Stimulated activated CD8-positive, alpha-beta memory T cell treated with anti-CD3 and anti-CD28 coated beads, Interleukin-7, amount 100 ng/mL, for 4 hours (primary cell): ENCODE results near the gene STK11IP.
"Not testable (repeated sequence)": the region's sequence is repeated elsewhere in the genome, so short reads cannot be mapped to it uniquely, and the experiment has no call there.

ENCODE experiments used
- DNase-seq, 2 donors: peaks; one replicate each; pipeline ENCODE4 v3.0.0-alpha.2; 2020; ENCODE audit warnings: low read depth in 2 of 2

Gene STK11IP

GRCh38 chr2:219650426-219651248 lies 53.0 kb downstream of the STK11IP start:
- DNase-seq = no peak

GRCh38 chr2:219651656-219652055 lies 54.0 kb downstream of the STK11IP start:
- DNase-seq = not testable (repeated sequence)

- DNase-seq = no peak
These were observed 58.9 kb downstream of the STK11IP start for GRCh38 chr2:219656526-219656925.

DNA sequence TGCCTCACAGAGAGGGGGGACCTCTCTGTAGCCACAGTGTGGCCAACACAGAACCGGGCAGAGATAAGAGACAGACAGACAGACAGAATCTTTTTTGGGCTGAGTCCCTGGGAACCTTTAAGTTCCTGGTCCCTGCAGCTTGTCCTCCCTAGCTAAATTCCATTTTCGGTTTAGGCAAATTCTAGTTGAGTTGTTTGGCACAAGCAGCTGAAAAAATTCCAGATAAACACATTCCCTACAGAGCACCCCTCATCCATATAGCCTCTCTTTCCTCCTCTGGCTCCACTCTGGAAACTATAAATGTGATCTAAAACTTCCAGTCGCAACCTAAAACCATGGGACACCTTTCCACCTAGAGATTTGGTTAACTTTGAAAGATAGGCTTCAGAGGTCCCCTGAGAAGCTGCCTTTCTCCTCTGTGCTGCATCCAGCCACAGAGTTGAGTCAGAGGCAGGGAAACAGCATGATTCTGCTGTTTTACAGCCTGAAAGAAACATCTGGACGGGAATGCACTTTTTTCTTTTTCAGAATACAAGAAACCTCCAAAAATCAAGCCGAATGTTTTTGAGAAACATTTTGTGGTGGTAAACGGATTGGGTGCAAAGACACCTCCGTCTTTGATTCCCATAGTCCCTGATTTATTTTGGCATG lies 60.7 kb downstream of the STK11IP start:
- DNase-seq = no peak

DNA sequence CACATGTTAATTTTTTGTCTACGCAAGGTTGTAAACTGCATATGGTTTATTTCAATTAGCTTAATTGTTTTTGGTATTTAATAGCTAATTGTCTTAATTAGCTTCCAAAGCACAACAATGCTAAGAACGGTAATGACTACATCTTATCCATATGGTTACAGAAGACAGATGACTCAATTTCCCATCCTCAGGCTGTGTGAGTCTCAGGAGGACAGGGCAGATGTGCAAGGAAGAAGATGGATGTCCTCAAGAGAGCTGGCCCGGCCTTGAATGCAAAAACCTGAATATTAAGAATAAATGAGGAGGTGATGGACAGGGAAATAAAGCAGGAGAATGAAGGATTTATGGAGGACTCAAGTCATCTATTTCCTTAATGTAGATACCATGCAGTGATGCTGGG lies 61.2 kb downstream of the STK11IP start:
- DNase-seq = no peak

- no peak for DNase-seq
These were observed 63.7 kb downstream of the STK11IP start for GRCh38 chr2:219661197-219661954.

GRCh38 chr2:219661955-219662395 lies 64.3 kb downstream of the STK11IP start:
- no peak for DNase-seq

GRCh38 chr2:219662566-219662965 lies 64.9 kb downstream of the STK11IP start:
- no peak for DNase-seq

DNA sequence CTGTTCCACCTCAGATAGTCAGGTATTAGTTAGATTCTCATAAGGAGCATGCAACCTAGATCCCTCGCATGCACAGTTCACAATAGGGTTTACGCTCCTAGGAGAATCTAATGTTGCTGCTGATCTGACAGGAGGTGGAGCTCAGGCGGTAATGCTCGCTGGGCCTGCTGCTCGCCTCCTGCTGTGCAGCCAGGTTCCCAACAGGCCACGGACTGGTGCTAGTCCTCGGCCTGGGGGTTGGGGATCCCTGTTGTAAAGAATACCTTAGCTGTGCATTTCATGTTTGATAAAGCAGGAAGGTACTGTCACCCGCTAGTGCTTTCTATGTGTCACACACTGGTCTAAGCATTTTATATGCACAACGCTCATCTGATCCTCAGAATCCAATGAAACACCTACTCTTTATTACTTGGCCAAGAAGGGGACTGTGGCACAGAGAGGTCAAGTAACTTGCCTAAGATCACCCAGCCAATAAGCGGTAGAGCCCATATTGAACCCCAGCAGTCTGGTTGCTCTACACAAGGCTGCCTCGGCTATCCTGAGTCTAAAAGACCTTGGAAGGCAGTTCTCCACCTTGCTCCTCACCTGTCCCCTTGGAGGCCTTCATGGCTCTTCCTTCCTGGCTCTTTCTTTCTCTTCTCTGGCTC lies 65.6 kb downstream of the STK11IP start:
- no peak for DNase-seq

- no peak for DNase-seq
These were observed 66.4 kb downstream of the STK11IP start for GRCh38 chr2:219664041-219664440.

DNA sequence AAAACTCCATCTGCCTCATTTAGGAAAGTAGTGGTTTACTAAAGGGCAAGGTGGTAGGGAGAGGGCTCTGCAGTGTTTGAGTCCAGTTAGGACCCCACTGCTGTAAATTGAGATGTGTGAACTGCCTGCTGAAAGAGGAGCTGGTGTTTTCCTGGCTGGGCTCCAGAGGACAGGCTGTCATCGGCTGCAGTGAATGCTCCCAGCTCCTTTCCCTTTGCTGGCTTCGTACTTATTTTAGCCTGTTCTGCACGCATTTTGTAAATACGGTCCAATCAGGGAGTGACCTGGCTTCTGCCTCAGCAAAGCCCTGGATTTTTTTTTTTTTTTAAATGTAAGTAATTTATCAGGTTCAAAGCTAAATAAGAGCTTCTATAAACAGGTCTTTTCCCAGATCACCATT lies 67.3 kb downstream of the STK11IP start:
- no peak for DNase-seq

- DNase-seq = no peak
These were observed 68.3 kb downstream of the STK11IP start for GRCh38 chr2:219665926-219666325.
